Measurements from ENCODE around the gene TBX6. TPM values are rescaled to one million over a fixed set of nuclear protein-coding genes. Genes with fewer than 3 reads are reported as not detected.

Gene TBX6
- total RNA-seq, 1 donor from 2014 or later: 3.6 TPM

Other genes with a start within 250 kb of the TBX6 start
- 36.9 TPM for gene CDIPT, start 228.7 kb downstream of the TBX6 start, total RNA-seq
- 2.9 TPM for gene SEZ6L2, start 192.4 kb downstream of the TBX6 start, total RNA-seq
- gene ASPHD1, start 191.4 kb downstream of the TBX6 start, total RNA-seq: 1.00 TPM
- gene KCTD13, start 165.7 kb downstream of the TBX6 start, total RNA-seq: 11.1 TPM
- gene TMEM219, start 129.8 kb downstream of the TBX6 start, total RNA-seq: 74.5 TPM
- 17.7 TPM for gene TAOK2, start 118.1 kb downstream of the TBX6 start, total RNA-seq
- 7.1 TPM for gene HIRIP3, start 96.3 kb downstream of the TBX6 start, total RNA-seq
- gene INO80E, start 95.7 kb downstream of the TBX6 start, total RNA-seq: 37.0 TPM
- gene DOC2A, start 80.9 kb downstream of the TBX6 start, total RNA-seq: 0.20 TPM
- not detected for gene C16orf92, start 68.7 kb downstream of the TBX6 start, total RNA-seq
- 0.20 TPM for gene TLCD3B, start 60.7 kb downstream of the TBX6 start, total RNA-seq
- gene ALDOA, start 26.2 kb downstream of the TBX6 start, total RNA-seq: 1,863 TPM
- 112 TPM for gene PPP4C, start 15.9 kb downstream of the TBX6 start, total RNA-seq
- gene YPEL3, start 4.3 kb upstream of the TBX6 start, total RNA-seq: 22.8 TPM
- gene GDPD3, start 21.6 kb upstream of the TBX6 start, total RNA-seq: 85.3 TPM
- gene MAPK3, start 31.3 kb upstream of the TBX6 start, total RNA-seq: 126 TPM
- 9.0 TPM for gene CORO1A, start 91.7 kb upstream of the TBX6 start, total RNA-seq
- 131 TPM for gene BOLA2B, start 101.7 kb upstream of the TBX6 start, total RNA-seq
- gene SLX1A, start 102.0 kb upstream of the TBX6 start, total RNA-seq: 27.9 TPM
- gene SULT1A3, start 107.3 kb upstream of the TBX6 start, total RNA-seq: 7.1 TPM
- 11.2 TPM for gene NPIPB13, start 156.6 kb upstream of the TBX6 start, total RNA-seq